Measurements from ENCODE around the gene CD2AP.

DNA sequence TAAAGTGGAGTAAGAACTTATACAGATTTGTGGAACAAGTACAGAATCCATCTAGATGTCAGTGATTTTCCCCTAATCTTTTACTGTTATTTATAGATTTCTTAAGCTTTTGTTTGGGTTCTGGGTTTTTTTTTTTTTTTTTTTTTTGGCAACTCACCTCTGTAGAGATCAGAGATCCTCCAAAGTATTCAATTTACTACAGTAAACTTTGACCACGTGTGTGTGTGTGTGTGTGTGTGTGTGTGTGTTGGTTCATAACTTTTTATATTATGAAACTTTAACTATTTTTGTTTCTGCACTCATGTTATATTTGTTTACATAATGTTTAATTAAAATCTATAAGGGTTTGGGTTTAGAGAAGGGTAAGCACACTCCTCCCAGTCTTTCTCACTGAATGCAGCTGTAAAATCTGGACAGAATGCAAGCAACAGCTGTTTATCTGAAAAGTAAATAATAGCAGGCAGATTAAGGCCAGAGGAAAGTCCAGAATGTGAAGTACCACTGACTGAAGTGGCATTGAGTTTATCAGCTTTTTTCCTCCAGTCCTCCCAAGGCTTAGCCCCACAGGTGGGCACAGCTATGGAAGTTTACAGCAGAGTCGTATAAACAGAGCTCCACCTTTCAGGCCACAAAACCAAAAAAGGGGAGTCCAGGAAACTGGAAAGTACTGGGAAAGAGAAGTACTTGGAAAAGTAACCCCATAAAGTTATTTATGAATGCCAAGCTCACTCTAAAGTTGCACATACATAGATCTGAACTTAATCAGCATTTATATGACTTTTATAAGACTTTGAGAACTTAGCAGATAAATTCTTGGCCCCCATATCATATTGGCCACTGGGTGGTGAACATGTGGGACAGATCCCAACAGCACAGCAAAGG is 43.0 kb upstream of the CD2AP start:
- TF ChIP-seq POLR2AphosphoS5 (IDR thresholded peaks at IDR 0.05; ENCODE audit: low read depth, low read length), result no peak
- TF ChIP-seq, protein P1, sequence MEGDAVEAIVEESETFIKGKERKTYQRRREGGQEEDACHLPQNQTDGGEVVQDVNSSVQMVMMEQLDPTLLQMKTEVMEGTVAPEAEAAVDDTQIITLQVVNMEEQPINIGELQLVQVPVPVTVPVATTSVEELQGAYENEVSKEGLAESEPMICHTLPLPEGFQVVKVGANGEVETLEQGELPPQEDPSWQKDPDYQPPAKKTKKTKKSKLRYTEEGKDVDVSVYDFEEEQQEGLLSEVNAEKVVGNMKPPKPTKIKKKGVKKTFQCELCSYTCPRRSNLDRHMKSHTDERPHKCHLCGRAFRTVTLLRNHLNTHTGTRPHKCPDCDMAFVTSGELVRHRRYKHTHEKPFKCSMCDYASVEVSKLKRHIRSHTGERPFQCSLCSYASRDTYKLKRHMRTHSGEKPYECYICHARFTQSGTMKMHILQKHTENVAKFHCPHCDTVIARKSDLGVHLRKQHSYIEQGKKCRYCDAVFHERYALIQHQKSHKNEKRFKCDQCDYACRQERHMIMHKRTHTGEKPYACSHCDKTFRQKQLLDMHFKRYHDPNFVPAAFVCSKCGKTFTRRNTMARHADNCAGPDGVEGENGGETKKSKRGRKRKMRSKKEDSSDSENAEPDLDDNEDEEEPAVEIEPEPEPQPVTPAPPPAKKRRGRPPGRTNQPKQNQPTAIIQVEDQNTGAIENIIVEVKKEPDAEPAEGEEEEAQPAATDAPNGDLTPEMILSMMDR (IDR thresholded peaks at IDR 0.05), result no peak
- TF ChIP-seq TCF7L2 (IDR thresholded peaks at IDR 0.05; ENCODE audit: low read depth, low read length), result 0 out of 2 replicates have a peak, but pooled peaks have one; percentile 43

Measured in Panc1 (cell line).